ENCODE results near the gene CLSTN3. TPM values are rescaled to one million over a fixed set of nuclear protein-coding genes. Genes with fewer than 3 reads are reported as not detected.

The CLSTN3 gene
- total and polyA plus RNA-seq, 12 donors: 3.7 to 16.8 (median 6.0) TPM

DNA sequence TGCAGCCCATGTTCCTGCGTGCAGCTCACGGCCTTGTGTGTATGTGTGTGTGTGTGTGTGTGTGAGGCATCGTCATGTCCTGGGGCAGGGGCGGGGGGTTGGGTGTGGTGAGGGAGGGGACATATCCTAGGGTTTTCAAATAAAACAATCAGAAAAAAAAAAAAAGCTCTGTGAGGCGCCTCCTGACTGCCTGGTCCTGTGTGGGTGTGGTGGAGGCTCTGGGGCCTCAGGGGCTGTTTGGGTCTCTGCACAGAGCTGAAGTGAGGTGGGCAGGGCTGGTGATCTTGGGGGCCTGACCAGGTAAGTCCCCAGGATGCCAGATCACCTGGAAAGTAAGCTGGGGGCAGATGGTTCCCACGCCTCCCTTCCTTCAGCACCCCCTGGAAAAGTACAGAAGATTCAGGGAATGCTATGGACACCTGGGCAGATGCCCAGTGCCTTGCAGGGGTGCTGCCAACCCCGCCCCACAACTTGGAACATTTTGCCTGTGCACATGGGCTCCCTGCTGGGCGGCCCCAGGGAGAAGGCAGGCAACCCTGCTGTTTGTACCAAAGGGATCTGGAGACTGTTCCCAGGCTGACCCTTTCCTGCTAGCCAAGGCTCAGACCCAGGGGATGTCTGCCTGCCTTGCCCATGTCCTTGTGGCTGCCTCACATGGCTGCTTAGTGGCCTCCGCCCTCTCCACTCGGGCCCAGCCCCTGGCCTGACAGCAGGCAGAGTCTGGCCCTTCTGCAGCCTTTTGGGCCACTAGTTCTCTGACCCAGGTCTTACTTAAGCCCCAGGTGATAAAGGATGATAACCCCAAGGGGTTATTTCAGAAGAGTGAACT lies 28.8 kb downstream of the CLSTN3 start:
- Histone ChIP-seq H3K36me3 (peaks cover 0 to 31% (median 0%) of the 10 kb centered on the region in 9 donors), H3K9me3 (no peaks in the 10 kb centered on the region), H3K4me1 (peaks cover 0 to 7% (median 0%) of the 10 kb centered on the region in 9 donors), H3K4me3 (no peak overlapping the region), H3K27me3 (peaks cover 0 to 18% (median 7%) of the 10 kb centered on the region in 7 donors), H3K27ac (no peak overlapping the region)
- intact Hi-C loops (cut with DNase I): no loop called here
- peak in 1 of 8 donors; percentile 6 for ATAC-seq
- TF ChIP-seq, protein P1, sequence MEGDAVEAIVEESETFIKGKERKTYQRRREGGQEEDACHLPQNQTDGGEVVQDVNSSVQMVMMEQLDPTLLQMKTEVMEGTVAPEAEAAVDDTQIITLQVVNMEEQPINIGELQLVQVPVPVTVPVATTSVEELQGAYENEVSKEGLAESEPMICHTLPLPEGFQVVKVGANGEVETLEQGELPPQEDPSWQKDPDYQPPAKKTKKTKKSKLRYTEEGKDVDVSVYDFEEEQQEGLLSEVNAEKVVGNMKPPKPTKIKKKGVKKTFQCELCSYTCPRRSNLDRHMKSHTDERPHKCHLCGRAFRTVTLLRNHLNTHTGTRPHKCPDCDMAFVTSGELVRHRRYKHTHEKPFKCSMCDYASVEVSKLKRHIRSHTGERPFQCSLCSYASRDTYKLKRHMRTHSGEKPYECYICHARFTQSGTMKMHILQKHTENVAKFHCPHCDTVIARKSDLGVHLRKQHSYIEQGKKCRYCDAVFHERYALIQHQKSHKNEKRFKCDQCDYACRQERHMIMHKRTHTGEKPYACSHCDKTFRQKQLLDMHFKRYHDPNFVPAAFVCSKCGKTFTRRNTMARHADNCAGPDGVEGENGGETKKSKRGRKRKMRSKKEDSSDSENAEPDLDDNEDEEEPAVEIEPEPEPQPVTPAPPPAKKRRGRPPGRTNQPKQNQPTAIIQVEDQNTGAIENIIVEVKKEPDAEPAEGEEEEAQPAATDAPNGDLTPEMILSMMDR (IDR thresholded peaks at IDR 0.05): no peak
- WGBS, 2 donors: 76 to 78% methylated on average over 10 of the region's 10 CpGs
- no peak for DNase-seq

- WGBS, 2 donors: 75 to 79% methylated on average over 7 of the region's 7 CpGs
Observed at GRCh38 chr12:7160183-7160582, 30.0 kb downstream of the CLSTN3 start.

GRCh38 chr12:7161327-7161726 lies 31.2 kb downstream of the CLSTN3 start:
- intact Hi-C loops (cut with DNase I): no loop called here
- no peak for ATAC-seq
- DNase-seq: no peak
- Histone ChIP-seq H3K4me1 (peaks cover 0 to 7% (median 0%) of the 10 kb centered on the region in 9 donors), H3K36me3 (peaks cover 0 to 10% (median 0%) of the 10 kb centered on the region in 9 donors), H3K27me3 (peaks cover 0 to 24% (median 7%) of the 10 kb centered on the region in 7 donors), H3K4me3 (no peak overlapping the region), H3K9me3 (no peaks in the 10 kb centered on the region), H3K27ac (no peak overlapping the region)
- WGBS, 2 donors: 85 to 92% methylated on average over 4 of the region's 4 CpGs
- TF ChIP-seq, protein P1 (IDR thresholded peaks at IDR 0.05): no peak

More at GRCh38 chr12:7160183-7160582, 30.0 kb downstream of the CLSTN3 start:
- TF ChIP-seq, protein P1 (IDR thresholded peaks at IDR 0.05): no peak
- Histone ChIP-seq H3K4me1 (peaks cover 0 to 7% (median 0%) of the 10 kb centered on the region in 9 donors), H3K4me3 (no peak overlapping the region), H3K27ac (no peak overlapping the region), H3K36me3 (peaks cover 0 to 21% (median 0%) of the 10 kb centered on the region in 9 donors), H3K9me3 (no peaks in the 10 kb centered on the region), H3K27me3 (peaks cover 0 to 20% (median 7%) of the 10 kb centered on the region in 7 donors)
- intact Hi-C loops (cut with DNase I): no loop called here
- DNase-seq (no peak), ATAC-seq (no peak)

- TF ChIP-seq, protein P1 (IDR thresholded peaks at IDR 0.05): no peak
- H3K4me3 ChIP-seq: no peak overlapping the region
- no peak overlapping the region for H3K27ac ChIP-seq
- H3K36me3 ChIP-seq: peaks cover 0 to 9% (median 0%) of the 10 kb centered on the region in 9 donors
- H3K27me3 ChIP-seq: peaks cover 0 to 24% (median 11%) of the 10 kb centered on the region in 7 donors
- peaks cover 0 to 7% (median 0%) of the 10 kb centered on the region in 9 donors for H3K4me1 ChIP-seq
- peaks cover 0 to 4% (median 0%) of the 10 kb centered on the region in 11 donors for H3K9me3 ChIP-seq
- WGBS, 2 donors: 86 to 90% methylated on average over 5 of the region's 5 CpGs
- peak in 1 of 8 donors; percentile 14 for ATAC-seq
- DNase-seq: no peak
- intact Hi-C loops (cut with DNase I): no loop called here
Observed at GRCh38 chr12:7161811-7162210, 31.6 kb downstream of the CLSTN3 start.

Data from heart right ventricle (tissue), 16 donors.